WTC11 (cell line): ENCODE data around the gene GIGYF2. TPM values are rescaled to one million over a fixed set of nuclear protein-coding genes. Genes with fewer than 3 reads are reported as not detected.

Experiments
- ATAC-seq: fragments of 200-7000 bp; cut with Tn5 transposase; 2 replicates; pipeline ENCODE4 v1.10.0; 2021; ENCODE audit warnings: mild to moderate bottlenecking, moderate library complexity
- CTCF ChIA-PET: fragments of 300-600 bp; sonication (Branson Sonifier 250); formaldehyde crosslinking; loops from one replicate; lab custom pipeline; 2021; ENCODE audit warnings: antibody characterized with exemption; lab: Charles Lee
- POLR2A ChIA-PET: fragments of 350-600 bp; sonication (Branson Sonifier 250); formaldehyde crosslinking; loops from one replicate; lab custom pipeline; 2021; ENCODE audit warnings: antibody characterized with exemption; lab: Charles Lee
- DNase-seq: peaks from one replicate; pipeline ENCODE4 v3.0.0; 2021; ENCODE audit warnings: low spot score
- H3K27ac Mint-ChIP-seq: 2 replicates; pipeline ENCODE4 v1.8.0; 2021; ENCODE audit warnings: mixed read lengths
- H3K27me3 Mint-ChIP-seq: 2 replicates; pipeline ENCODE4 v1.8.0; 2021; ENCODE audit warnings: low read depth, mild to moderate bottlenecking, moderate library complexity, mixed read lengths
- H3K36me3 Mint-ChIP-seq: 2 replicates; pipeline ENCODE4 v1.8.0; 2021; ENCODE audit warnings: mixed read lengths
- H3K4me1 Mint-ChIP-seq: 2 replicates; pipeline ENCODE4 v1.8.0; 2022; ENCODE audit warnings: mixed read lengths
- H3K4me3 Mint-ChIP-seq: 2 replicates; pipeline ENCODE4 v1.8.0; 2021; ENCODE audit warnings: mild to moderate bottlenecking, moderate library complexity, mixed read lengths
- H3K9me3 Mint-ChIP-seq: 2 replicates; pipeline ENCODE4 v1.8.0; 2021; ENCODE audit warnings: mixed read lengths
- E2F4 ChIP-seq: sonication (generic); formaldehyde crosslinking; IDR thresholded peaks from 2 replicates; pipeline ENCODE4 v1.8.1; 2022; ENCODE audit warnings: low read depth, mild to moderate bottlenecking, moderate library complexity, missing genetic modification reagents, borderline replicate concordance
- ERG ChIP-seq: fragments of 250-450 bp; sonication (Bioruptor Pico); IDR thresholded peaks from 2 replicates; pipeline ENCODE4 v1.8.0; 2021; ENCODE audit warnings: mild to moderate bottlenecking
- ETV6 ChIP-seq: sonication (generic); formaldehyde crosslinking; IDR thresholded peaks from 2 replicates; pipeline ENCODE4 v1.8.1; 2022; ENCODE audit warnings: mild to moderate bottlenecking, missing genetic modification reagents
- FOXJ3 ChIP-seq: sonication (generic); formaldehyde crosslinking; IDR thresholded peaks from 2 replicates; pipeline ENCODE4 v1.9.0; 2021; ENCODE audit warnings: missing genetic modification reagents, mild to moderate bottlenecking, borderline replicate concordance
- HMGA2 ChIP-seq: fragments of 250-450 bp; sonication (Bioruptor Pico); IDR thresholded peaks from 2 replicates; pipeline ENCODE4 v1.4.0; 2021; ENCODE audit warnings: mild to moderate bottlenecking, moderate library complexity
- IRF2 ChIP-seq: sonication (generic); formaldehyde crosslinking; IDR thresholded peaks from 2 replicates; pipeline ENCODE4 v1.8.0; 2022; ENCODE audit warnings: low read depth, missing genetic modification reagents, borderline replicate concordance
- JUN ChIP-seq: sonication (generic); formaldehyde crosslinking; IDR thresholded peaks from 2 replicates; pipeline ENCODE4 v1.8.0; 2023; ENCODE audit warnings: mild to moderate bottlenecking, missing genetic modification reagents
- MXD4 ChIP-seq: fragments of 250-450 bp; sonication (Bioruptor Pico); IDR thresholded peaks from 2 replicates; pipeline ENCODE4 v1.8.0; 2021; ENCODE audit warnings: mild to moderate bottlenecking, moderate library complexity, borderline replicate concordance
- MYBL2 ChIP-seq: sonication (generic); formaldehyde crosslinking; IDR thresholded peaks from 2 replicates; pipeline ENCODE4 v1.8.1; 2023; ENCODE audit warnings: mild to moderate bottlenecking, moderate library complexity, missing genetic modification reagents
- NFATC4 ChIP-seq: fragments of 250-450 bp; sonication (Bioruptor Pico); IDR thresholded peaks from 2 replicates; pipeline ENCODE4 v1.9.0; 2021; ENCODE audit warnings: mild to moderate bottlenecking
- NR2C2 ChIP-seq: sonication (generic); formaldehyde crosslinking; IDR thresholded peaks from 2 replicates; pipeline ENCODE4 v1.8.0; 2022; ENCODE audit warnings: mild to moderate bottlenecking, missing genetic modification reagents
- OVOL2 ChIP-seq: fragments of 250-450 bp; sonication (Bioruptor Pico); IDR thresholded peaks from 2 replicates; pipeline ENCODE4 v1.9.0; 2021; ENCODE audit warnings: mild to moderate bottlenecking, borderline replicate concordance
- TCF7 ChIP-seq: sonication (generic); formaldehyde crosslinking; IDR thresholded peaks from 2 replicates; pipeline ENCODE4 v1.8.0; 2022; ENCODE audit warnings: mild to moderate bottlenecking, low read depth, missing genetic modification reagents, moderate library complexity
- ZNF121 ChIP-seq: sonication (generic); formaldehyde crosslinking; IDR thresholded peaks from 2 replicates; pipeline ENCODE4 v1.8.0; 2023; ENCODE audit warnings: missing genetic modification reagents
- ZNF138 ChIP-seq: sonication (generic); formaldehyde crosslinking; conservative IDR thresholded peaks from 2 replicates; pipeline ENCODE4 v1.8.1; 2022; ENCODE audit warnings: mild to moderate bottlenecking, moderate library complexity, missing genetic modification reagents
- ZNF219 ChIP-seq: sonication (generic); formaldehyde crosslinking; IDR thresholded peaks from 2 replicates; pipeline ENCODE4 v1.8.0; 2023; ENCODE audit warnings: missing genetic modification reagents, mild to moderate bottlenecking, borderline replicate concordance
- ZNF232 ChIP-seq: sonication (generic); formaldehyde crosslinking; IDR thresholded peaks from 2 replicates; pipeline ENCODE4 v1.8.0; 2022; ENCODE audit warnings: mild to moderate bottlenecking, missing genetic modification reagents
- ZNF396 ChIP-seq: fragments of 250-450 bp; sonication (Bioruptor Pico); IDR thresholded peaks from 2 replicates; pipeline ENCODE4 v1.8.0; 2021; ENCODE audit warnings: mild to moderate bottlenecking, moderate library complexity, borderline replicate concordance
- ZNF423 ChIP-seq: fragments of 250-450 bp; sonication (Bioruptor Pico); IDR thresholded peaks from 2 replicates; pipeline ENCODE4 v2.1.2; 2022; ENCODE audit warnings: mild to moderate bottlenecking, moderate library complexity
- ZNF671 ChIP-seq: fragments of 250-450 bp; sonication (Bioruptor Pico); IDR thresholded peaks from 2 replicates; pipeline ENCODE4 v1.8.0; 2021; ENCODE audit warnings: mild to moderate bottlenecking
- total RNA-seq: library from RNA; stranded (reverse); gene quantifications from 3 replicates; pipeline ENCODE4 v1.2.3, GENCODE V29; 2021

GIGYF2 gene
- total RNA-seq, 1 experiment from 2014 or later: 53.1 TPM

- H3K27ac Mint-ChIP-seq: no peak overlapping the region
- ChIA-PET CTCF (interaction anchor here (0.5 to 1.0 kb wide), 2 partner anchors 52 to 72 kb away, joined by 3 read pairs; no protein-coding TSS in a partner anchor), POLR2A (no interaction called here)
- H3K9me3 Mint-ChIP-seq: peaks cover 4% of the 10 kb centered on the region
- no peaks in the 10 kb centered on the region for H3K36me3 Mint-ChIP-seq
- TF ChIP-seq ZNF219 (CRISPR knock-in tag) (no peak), ZNF396 (CRISPR knock-in tag) (no peak), ERG (no peak), NR2C2 (CRISPR knock-in tag) (no peak), IRF2 (CRISPR knock-in tag) (no peak), HMGA2 (CRISPR knock-in tag) (no peak), E2F4 (CRISPR knock-in tag) (no peak), TCF7 (CRISPR knock-in tag) (no peak), OVOL2 (CRISPR knock-in tag) (no peak), ZNF423 (CRISPR knock-in tag) (no peak), ETV6 (no peak)
- no peaks in the 10 kb centered on the region; the same call in 1 of the 2 replicates for H3K4me1 Mint-ChIP-seq
- no peak overlapping the region for H3K4me3 Mint-ChIP-seq
- ATAC-seq (no peak), DNase-seq (no peak)
- no peaks in the 10 kb centered on the region for H3K27me3 Mint-ChIP-seq
These were observed 34.5 kb upstream of the GIGYF2 start for GRCh38 chr2:232662486-232663260.

DNA sequence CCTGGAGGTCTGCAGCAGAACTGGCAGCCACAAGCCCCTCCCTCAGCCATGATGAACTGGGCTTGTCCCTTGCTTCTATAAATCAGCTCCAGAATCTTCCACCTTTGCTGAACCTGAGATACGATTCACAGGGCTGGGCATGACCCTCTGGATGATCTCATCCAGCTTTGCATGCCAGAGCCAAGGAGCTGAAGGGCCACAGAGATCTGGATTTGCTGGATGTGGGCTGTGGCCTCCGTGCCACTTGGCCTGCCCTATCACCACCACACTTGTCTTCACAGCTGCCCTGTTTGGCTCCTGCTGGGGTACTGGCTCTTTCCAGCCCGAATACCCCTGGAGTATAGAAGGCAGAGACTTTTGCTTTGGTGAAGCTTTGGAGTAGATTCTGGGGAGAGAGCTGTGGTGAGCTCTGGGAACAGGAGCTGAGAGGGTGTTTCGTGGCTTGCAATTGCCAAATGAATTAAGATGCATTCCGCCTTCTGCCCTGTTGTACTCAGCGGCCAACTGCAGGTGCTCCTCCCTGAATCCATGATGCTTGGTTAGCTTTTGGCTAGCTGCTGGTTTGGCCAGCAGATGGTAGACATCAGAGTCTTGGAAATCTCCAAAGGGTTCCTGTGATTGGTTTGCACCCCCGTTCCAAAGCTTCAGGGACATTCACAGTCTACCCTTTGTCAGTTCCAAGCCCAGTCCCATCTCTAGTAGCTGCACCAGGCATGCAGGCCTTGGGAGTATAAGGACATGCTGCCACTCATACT, 30.9 kb upstream of the GIGYF2 start:
- no peak for TF ChIP-seq ZNF138
- TF ChIP-seq ZNF219 (CRISPR knock-in tag): no peak
- TF ChIP-seq NFATC4: no peak
- no peak for TF ChIP-seq MXD4 (CRISPR knock-in tag)
- TF ChIP-seq IRF2 (CRISPR knock-in tag): no peak
- TF ChIP-seq MYBL2 (CRISPR knock-in tag): no peak
- TF ChIP-seq ZNF671 (CRISPR knock-in tag): no peak
- no peak for TF ChIP-seq FOXJ3 (CRISPR knock-in tag)
- TF ChIP-seq JUN (CRISPR knock-in tag): no peak
- no peak for TF ChIP-seq ZNF121 (CRISPR knock-in tag)
- TF ChIP-seq ZNF232 (CRISPR knock-in tag): no peak
- Mint-ChIP-seq H3K9me3 (peaks cover 1% of the 10 kb centered on the region), H3K4me1 (no peaks in the 10 kb centered on the region; the same call in 1 of the 2 replicates), H3K27ac (no peak overlapping the region), H3K27me3 (no peaks in the 10 kb centered on the region), H3K36me3 (no peaks in the 10 kb centered on the region), H3K4me3 (no peak overlapping the region)
- no peak for DNase-seq
- ATAC-seq: no peak
- ChIA-PET POLR2A (no interaction called here), CTCF (interaction anchor here (1.1 kb wide), 1 partner anchor 42 kb away, joined by 3 read pairs; no protein-coding TSS in a partner anchor)
